HUES48 (cell line): ENCODE measurements around the gene SULT1C4.
A peak's percentile ranks its signal among the peaks of the same experiment; 100 is the strongest.

Source experiments
- H3K27ac ChIP-seq: one replicate; pipeline ENCODE4 v1.7.0; 2013; ENCODE audit warnings: low read depth, low read length, inconsistent platforms
- H3K27me3 ChIP-seq: 2 replicates; pipeline ENCODE4 v1.6.1; 2013; ENCODE audit warnings: mild to moderate bottlenecking, low read length; ENCODE audit not compliant: control insufficient read depth, insufficient read depth
- H3K36me3 ChIP-seq: 2 replicates; pipeline ENCODE4 v1.6.1; 2013; ENCODE audit warnings: low read length; ENCODE audit not compliant: control insufficient read depth, insufficient read depth
- H3K4me1 ChIP-seq: 2 replicates; pipeline ENCODE4 v1.6.1; 2013; ENCODE audit warnings: mild to moderate bottlenecking, low read length; ENCODE audit not compliant: control insufficient read depth, insufficient read depth
- H3K4me3 ChIP-seq: 2 replicates; pipeline ENCODE4 v1.5.1; 2013; ENCODE audit warnings: mild to moderate bottlenecking, low read depth, low read length
- H3K9ac ChIP-seq: 2 replicates; pipeline ENCODE4 v1.6.1; 2013; ENCODE audit warnings: mild to moderate bottlenecking, low read depth, low read length, moderate library complexity
- H3K9me3 ChIP-seq: 2 replicates; pipeline ENCODE4 v1.6.1; 2013; ENCODE audit warnings: low read length; ENCODE audit not compliant: control insufficient read depth, insufficient read depth

Gene SULT1C4

GRCh38 chr2:108370080-108370479 lies 7.7 kb upstream of the SULT1C4 start:
- Histone ChIP-seq H3K4me3 (no peak overlapping the region), H3K9me3 (0 out of 2 replicates have a peak, but pooled peaks cover 8% of the 10 kb centered on the region), H3K36me3 (no peaks in the 10 kb centered on the region), H3K27me3 (no peaks in the 10 kb centered on the region), H3K4me1 (peaks cover 3% of the 10 kb centered on the region), H3K9ac (no peak overlapping the region), H3K27ac (no peak overlapping the region)

DNA sequence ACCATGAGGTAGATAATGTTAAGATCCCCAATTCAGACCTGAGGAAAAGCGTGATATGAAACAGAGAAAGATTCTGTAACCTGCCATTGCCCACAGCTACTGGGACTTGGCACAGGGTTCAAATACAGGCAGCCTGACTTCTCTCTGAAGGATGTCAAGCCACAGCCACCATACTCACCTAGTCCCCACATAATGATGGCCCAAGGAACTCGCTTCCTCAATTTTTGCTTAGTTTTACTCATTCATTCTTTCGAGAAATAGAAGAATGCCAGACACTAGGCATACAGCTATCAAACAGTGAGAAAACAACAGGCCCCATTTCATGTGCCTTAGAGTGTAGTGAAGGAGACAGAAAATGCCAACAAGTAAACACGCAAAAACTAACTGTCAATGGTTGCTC lies 980 bp upstream of the SULT1C4 start:
- Histone ChIP-seq H3K9ac (no peak overlapping the region), H3K9me3 (no peaks in the 10 kb centered on the region), H3K27me3 (no peaks in the 10 kb centered on the region), H3K27ac (no peak overlapping the region), H3K36me3 (no peaks in the 10 kb centered on the region), H3K4me3 (no peak overlapping the region), H3K4me1 (peaks cover 22% of the 10 kb centered on the region)

- no peaks in the 10 kb centered on the region for H3K9me3 ChIP-seq
- no peak overlapping the region for H3K27ac ChIP-seq
- H3K4me1 ChIP-seq: peaks cover 28% of the 10 kb centered on the region
- no peak overlapping the region for H3K9ac ChIP-seq
- no peaks in the 10 kb centered on the region for H3K36me3 ChIP-seq
- no peak overlapping the region for H3K4me3 ChIP-seq
- no peaks in the 10 kb centered on the region for H3K27me3 ChIP-seq
These were observed 353 bp upstream of the SULT1C4 start for GRCh38 chr2:108377401-108377800.

DNA sequence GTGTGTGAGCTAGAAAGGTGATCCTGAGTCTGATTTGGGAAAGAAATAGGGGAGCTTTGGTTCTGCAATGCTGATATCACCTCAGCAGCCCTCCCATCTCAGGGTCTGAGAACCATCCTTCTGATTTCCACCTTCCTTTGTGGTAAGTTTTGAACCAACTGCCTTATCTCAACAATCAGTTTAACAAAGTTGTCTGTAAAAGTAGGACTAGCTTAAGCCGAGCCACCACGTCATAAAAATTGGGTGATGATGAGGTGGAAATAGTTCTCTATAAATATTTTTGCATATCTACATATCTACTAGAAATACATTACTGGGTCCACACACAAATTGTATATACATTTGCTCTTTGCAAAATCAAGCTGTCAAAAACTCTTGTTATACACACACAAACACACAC lies 1.1 kb downstream of the SULT1C4 start:
- H3K27ac ChIP-seq: no peak overlapping the region
- H3K27me3 ChIP-seq: no peaks in the 10 kb centered on the region
- H3K4me3 ChIP-seq: no peak overlapping the region
- no peak overlapping the region for H3K9ac ChIP-seq
- no peaks in the 10 kb centered on the region for H3K9me3 ChIP-seq
- peaks cover 36% of the 10 kb centered on the region for H3K4me1 ChIP-seq
- no peaks in the 10 kb centered on the region for H3K36me3 ChIP-seq

- H3K27ac ChIP-seq: peak overlapping the region; percentile 94
These were observed 4.4 kb downstream of the SULT1C4 start for GRCh38 chr2:108382196-108382595.

GRCh38 chr2:108383146-108383830 lies 5.5 kb downstream of the SULT1C4 start:
- Histone ChIP-seq H3K27me3 (no peaks in the 10 kb centered on the region), H3K27ac (peak overlapping the region; percentile 94), H3K9ac (no peak overlapping the region), H3K4me3 (no peak overlapping the region), H3K9me3 (no peaks in the 10 kb centered on the region), H3K4me1 (peaks cover 19% of the 10 kb centered on the region), H3K36me3 (no peaks in the 10 kb centered on the region)

More at GRCh38 chr2:108382196-108382595, 4.4 kb downstream of the SULT1C4 start:
- H3K9ac ChIP-seq: no peak overlapping the region
- H3K4me1 ChIP-seq: peaks cover 28% of the 10 kb centered on the region
- H3K27me3 ChIP-seq: no peaks in the 10 kb centered on the region
- no peaks in the 10 kb centered on the region for H3K9me3 ChIP-seq
- no peaks in the 10 kb centered on the region for H3K36me3 ChIP-seq
- no peak overlapping the region for H3K4me3 ChIP-seq

DNA sequence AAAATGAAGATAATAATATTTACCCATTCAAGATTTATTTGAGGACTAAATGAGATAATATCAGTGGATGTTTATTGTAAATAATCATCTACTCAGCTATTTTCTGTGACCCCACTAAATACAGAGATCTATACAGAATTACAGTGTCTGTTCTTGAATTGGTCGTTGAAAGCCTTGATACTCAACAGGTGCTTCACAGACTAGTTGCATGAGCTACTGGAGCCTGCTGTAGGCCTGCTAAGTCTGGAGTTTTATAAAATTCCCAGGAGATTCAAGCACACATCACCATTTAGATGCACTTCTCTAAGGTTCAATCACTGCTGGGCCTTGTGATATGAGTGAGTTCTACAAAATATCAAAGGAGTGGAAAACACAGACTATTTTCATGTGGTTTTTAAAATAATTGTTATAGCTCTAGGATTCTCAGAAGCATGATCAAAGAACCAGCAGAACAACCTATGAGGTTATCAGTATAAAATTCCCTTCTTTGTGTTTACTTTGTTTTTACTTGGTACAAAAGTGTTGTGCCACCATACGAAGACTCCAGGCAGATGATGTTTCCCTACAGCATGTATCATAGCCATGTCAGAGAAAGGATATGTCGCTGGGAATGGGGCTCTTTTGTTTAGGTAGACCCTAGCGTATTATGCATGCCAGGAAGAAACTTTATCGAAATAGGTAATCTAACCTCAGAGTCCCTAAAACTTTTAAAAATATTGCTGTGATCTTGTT lies 7.1 kb downstream of the SULT1C4 start:
- no peak overlapping the region for H3K9ac ChIP-seq

DNA sequence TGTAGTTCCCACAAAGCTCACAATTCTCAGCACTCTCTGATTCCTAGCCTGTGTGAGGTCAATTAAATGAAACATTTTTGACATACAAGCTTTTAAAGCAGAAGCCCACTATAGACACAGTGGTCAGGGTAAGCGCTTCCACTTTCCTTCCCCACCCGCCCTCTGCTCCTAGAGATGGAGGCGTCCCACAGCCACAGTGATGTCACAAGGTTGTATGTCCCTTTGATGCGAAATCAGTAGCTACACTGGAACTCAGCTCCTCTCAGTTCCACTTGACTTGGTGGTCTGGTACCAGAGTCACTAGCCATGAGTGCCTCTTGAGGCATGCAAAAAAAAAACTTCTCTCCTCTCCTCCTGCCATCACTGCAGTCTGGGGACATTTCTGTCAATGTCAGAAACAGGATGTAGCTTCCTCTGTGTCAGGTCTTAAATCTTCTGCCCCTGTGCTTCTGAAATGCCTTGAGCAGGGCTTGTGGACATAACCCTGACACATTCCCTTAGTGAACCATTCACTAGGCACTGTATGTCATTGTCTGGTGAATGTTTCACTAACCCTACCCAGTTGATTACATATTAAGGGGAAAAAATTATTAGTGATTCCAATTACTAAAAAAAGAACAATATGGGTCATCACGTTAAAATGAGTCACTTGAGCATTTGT lies 7.8 kb downstream of the SULT1C4 start:
- Histone ChIP-seq H3K9me3 (no peaks in the 10 kb centered on the region), H3K4me3 (no peak overlapping the region), H3K27ac (no peak overlapping the region), H3K9ac (no peak overlapping the region), H3K4me1 (peaks cover 16% of the 10 kb centered on the region), H3K36me3 (no peaks in the 10 kb centered on the region), H3K27me3 (no peaks in the 10 kb centered on the region)

More for the DNA sequence above, 7.1 kb downstream of the SULT1C4 start:
- peak overlapping the region; percentile 7 for H3K27ac ChIP-seq
- no peak overlapping the region for H3K4me3 ChIP-seq
- H3K27me3 ChIP-seq: no peaks in the 10 kb centered on the region
- H3K9me3 ChIP-seq: no peaks in the 10 kb centered on the region
- H3K36me3 ChIP-seq: no peaks in the 10 kb centered on the region
- H3K4me1 ChIP-seq: peaks cover 16% of the 10 kb centered on the region

DNA sequence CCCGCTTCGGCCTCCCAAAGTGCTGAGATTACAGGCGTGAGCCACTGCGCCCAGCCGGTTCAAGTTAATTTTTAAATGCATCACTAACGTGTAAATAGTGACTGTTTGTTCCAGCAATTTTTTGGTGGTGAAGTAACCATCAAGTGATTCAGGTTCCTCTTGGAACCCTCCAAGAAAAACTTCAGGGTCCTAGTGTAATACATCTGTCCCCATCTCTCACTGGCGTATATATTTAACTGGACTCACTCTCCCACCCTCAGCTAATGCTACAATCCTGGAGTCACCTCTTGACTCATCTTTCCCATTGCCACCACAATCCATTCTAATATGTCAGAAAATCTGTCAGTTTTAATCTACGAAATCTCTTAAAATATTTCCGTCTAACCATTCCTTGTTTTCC lies 10.3 kb downstream of the SULT1C4 start:
- H3K27me3 ChIP-seq: no peaks in the 10 kb centered on the region
- H3K27ac ChIP-seq: no peak overlapping the region
- H3K9ac ChIP-seq: no peak overlapping the region

DNA sequence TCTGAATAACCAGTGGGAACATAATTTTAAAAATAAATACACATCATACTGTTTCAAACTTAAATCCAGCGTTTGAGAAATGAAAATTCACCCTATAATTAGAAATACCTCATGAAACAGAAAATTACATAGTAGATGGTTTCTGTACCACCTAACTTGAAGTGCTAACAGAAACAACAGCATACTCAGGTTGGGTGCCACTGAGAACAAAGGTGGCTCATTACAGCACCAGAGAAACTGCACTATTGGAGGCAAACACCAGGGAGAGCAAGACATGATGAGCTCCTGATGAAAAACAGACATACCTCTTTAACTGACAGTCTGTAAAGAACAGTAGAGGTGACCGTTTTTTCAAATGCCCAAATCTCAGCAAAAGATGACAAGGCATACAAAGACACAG lies 12.6 kb downstream of the SULT1C4 start:
- no peak overlapping the region for H3K27ac ChIP-seq
- no peak overlapping the region for H3K9ac ChIP-seq
- H3K4me3 ChIP-seq: no peak overlapping the region
- no peaks in the 10 kb centered on the region for H3K27me3 ChIP-seq
- peaks cover 6% of the 10 kb centered on the region; the same call in 1 of the 2 replicates for H3K4me1 ChIP-seq
- H3K36me3 ChIP-seq: no peaks in the 10 kb centered on the region
- H3K9me3 ChIP-seq: peaks cover 8% of the 10 kb centered on the region; the same call in 1 of the 2 replicates

More for the DNA sequence above, 10.3 kb downstream of the SULT1C4 start:
- Histone ChIP-seq H3K4me1 (peaks cover 11% of the 10 kb centered on the region), H3K4me3 (no peak overlapping the region), H3K36me3 (no peaks in the 10 kb centered on the region), H3K9me3 (peaks cover 3% of the 10 kb centered on the region; the same call in 1 of the 2 replicates)

GRCh38 chr2:108392029-108392428 lies 14.3 kb downstream of the SULT1C4 start:
- Histone ChIP-seq H3K27me3 (no peaks in the 10 kb centered on the region), H3K27ac (no peak overlapping the region), H3K9ac (no peak overlapping the region), H3K4me3 (no peak overlapping the region), H3K4me1 (peaks cover 9% of the 10 kb centered on the region), H3K36me3 (no peaks in the 10 kb centered on the region), H3K9me3 (peaks cover 8% of the 10 kb centered on the region; the same call in 1 of the 2 replicates)
